ENCODE data around the gene GAPDH. TPM values are rescaled to one million over a fixed set of nuclear protein-coding genes. Genes with fewer than 3 reads are reported as not detected.
"Not testable (repeated sequence)": the region's sequence is repeated elsewhere in the genome, so short reads cannot be mapped to it uniquely, and the experiment has no call there.

Gene GAPDH
- polyA plus RNA-seq, 4 donors: 1,941 to 2,047 (median 1,998) TPM

DNA sequence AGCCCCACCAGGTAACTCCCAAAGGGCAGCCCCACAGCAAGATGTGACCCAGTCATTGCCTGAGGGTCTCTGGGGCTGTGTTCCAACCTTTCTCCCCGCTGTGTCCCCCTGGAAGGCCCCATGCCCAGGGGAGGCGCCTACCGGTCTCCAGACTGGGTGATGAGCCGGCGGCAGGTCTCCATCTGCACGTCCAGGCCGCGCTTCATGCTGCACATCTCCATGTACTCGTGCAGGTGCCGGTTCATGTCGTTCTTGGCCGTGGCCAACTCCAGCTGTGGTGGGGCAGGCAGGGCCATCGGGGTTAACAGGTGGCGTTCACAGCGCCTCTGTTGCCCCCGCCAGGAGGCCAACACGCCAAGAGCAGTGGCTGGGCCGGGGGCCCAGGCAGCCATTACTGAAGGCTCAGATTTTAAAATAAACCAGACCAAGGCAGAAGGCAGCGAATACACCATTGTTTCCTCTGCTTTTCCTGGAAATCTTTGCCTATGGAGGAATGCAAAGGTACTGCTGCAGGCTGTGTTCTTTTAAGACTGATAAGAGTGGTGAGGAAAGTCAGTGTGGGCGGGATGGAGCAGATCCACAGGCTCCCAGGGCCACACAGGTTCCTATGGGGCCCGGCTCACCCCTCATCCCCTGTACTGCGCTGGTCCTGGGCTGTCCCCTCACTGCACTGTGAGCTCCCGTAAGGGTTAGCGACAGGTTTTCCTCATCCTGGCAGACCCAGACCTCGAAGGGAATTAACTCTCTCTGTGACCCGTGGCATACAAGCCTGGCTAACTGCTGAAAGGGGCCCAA, 7.3 kb downstream of the GAPDH start:
- no peak for DNase-seq (ENCODE audit: low read depth in 4 of 4, low spot score in 2 of 4)

DNA sequence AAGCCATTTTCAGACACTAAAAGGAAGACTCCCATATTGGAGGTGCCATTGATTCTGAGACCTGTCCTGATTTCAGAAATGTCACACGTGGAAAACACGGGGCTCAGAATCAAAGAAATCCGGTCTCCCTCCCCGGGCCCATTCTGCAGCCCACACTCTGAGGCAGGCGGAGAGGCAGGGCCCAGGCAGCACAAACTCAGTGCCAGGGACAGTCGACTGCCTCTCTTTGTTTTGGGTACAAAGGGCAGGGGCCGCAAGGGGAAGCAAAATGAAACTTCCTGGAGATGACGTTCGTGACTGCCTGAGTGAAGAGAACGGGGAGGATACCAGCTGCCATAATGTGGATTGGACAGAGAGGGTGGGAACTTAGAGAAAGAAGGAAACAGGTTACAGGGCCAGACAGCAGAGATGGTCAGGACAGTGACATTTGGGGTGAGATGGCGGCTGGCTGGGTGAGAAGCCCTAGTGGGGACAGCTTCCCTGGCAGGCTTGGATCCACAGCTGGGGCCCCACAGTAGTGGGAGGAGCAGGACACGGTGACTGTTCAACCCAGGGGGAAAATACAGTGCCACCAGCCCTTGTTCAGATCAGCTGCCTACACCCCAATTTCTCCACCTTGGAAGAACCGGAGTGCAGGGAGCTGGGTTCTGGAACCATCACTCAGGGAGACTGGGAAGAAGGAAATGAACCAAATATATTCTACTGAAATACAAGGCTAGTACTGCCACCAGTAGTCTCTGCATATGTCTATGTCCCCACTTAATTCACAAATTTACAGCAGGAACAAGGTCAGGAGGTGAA, 8.1 kb downstream of the GAPDH start:
- no peak for DNase-seq (ENCODE audit: low read depth in 4 of 4, low spot score in 2 of 4)

DNA sequence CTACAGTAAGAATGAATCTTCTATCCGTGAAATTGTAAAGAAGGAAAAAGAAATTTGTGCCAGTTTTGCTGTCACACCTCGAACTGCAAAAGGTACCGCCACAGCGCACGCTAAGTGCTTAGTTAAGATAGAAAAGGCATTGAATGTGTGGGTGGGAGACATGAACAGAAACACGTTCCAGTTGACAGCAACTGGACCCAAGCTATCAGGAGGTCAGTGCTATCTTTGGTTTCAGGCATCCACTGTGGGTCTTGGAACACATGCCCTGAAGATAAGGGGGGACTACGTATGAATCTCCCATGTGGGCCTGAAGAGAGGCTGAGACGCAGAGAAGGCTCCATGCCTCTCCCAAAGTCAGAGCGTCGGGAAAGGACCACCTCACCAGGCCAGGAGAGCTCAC, 11.7 kb downstream of the GAPDH start:
- no peak for DNase-seq (ENCODE audit: low read depth in 4 of 4, low spot score in 2 of 4)

DNA sequence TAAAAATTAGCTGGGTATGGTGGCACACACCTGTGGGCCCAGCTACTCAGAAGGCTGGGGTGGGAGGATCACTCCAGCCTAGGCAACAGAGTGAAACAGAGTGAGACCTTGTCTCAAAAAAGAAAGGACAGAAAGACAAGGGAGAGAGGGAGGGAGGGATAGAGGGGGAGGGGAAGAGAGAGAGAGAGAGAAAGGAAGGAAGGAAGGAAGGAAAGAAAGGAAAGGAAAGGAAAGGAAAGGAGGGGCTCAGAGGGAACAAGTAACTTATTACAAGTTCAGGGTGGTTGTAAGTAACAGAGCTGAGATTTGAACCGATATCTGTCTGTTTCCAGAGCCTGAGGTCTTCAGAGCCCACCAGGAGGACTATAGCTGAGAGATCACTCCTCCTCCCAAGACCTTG, 13.2 kb downstream of the GAPDH start:
- no peak for DNase-seq (ENCODE audit: low read depth in 4 of 4, low spot score in 2 of 4)

DNA sequence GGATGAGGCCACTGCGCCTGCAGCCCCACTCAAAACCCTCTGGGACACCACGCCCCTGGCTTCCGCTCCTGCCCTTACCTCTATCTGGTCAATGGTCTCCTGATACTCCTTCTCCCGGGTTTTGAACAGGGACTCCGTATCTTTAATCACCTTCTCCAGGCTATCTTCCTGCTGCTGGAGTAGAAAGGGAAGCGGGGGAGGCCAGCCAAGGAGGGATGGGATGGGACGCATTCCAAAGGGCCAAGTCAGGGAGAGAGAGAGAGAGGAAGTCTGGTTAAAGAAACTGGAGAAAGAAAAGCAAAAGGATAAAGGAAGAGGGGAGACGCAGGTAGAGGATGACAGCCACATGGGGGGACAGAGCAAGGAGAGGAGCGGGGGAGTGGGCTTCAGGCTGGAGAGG, 13.7 kb downstream of the GAPDH start:
- DNase-seq (ENCODE audit: low read depth in 4 of 4, low spot score in 2 of 4): no peak

DNA sequence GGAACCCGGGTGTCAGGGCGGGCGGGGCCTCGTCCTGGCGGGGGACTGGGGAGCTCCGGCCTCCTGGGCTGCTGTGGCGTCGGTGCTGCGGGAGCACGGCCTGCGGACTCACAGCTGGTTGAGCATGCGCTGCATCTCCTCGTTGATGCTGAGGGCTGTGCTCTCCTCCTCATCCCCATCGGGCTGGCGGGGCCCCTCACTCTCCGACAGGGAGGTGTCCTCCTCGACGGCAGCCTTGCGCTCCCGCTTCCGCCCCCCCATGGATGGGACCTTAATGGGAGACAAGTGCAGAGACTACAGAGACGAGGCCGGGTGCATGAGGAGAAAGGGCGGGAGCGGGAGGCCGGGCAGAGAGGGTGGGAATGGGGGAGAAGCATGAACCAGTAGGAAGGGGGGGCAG, 14.2 kb downstream of the GAPDH start:
- DNase-seq (ENCODE audit: low read depth in 4 of 4, low spot score in 2 of 4): no peak

DNA sequence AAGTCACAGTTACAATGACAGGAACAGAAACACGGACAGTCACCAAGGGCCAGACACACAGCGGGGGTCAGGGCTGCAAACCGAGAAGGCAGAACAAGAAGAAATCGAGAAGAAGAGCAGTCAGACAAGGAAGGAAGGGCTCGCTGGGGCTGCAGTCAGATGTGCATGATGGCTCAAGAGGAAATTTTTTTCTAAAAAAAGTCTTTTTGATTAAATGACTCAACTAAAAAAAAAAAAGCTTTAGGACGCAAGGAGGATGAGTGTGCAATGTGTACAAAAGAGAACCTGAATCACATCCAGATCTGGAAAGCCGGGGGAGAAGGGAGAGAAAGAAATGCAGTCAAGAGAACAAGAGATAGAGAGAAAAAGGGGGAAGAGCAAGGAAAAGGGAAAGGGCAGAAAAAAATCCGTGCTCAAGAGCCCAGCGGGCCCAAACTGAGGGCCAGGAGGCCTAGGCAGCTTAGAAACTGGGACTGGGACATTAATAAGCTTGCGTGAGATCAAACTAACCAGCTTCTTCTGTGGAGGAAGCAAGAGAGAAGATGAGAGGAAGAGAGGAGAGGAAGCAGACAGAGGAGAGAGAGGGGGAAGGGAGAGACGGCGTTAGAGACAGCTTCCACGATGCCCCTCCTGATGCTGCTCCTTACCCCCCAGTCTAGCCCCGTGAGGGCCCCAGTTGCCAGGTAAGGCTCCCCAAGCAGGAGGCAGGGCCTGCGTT, 14.8 kb downstream of the GAPDH start:
- no peak for DNase-seq (ENCODE audit: low read depth in 4 of 4, low spot score in 2 of 4)

DNA sequence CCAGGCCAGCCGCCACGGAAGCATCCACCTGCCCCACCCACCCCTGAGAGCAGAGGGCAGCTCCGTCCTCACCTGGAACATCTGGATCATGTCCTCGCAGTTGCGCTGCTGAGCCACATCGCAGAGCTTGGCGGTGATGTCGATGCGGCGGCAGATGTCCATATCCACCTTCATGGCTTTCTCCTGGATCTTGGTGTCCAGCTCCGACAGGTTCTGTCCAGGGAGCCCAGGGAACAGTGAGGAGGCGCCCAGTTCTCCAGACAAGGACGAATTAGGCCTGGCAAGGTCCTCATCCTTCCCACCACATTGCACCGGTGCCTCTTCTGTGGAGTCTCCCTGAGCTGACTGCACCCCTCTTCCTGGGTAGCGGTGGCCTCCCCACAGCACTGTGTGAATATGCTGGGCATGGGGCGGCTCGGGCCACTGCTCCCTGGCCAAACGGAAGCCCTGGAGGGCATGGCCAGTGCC, 15.4 kb downstream of the GAPDH start:
- no peak for DNase-seq (ENCODE audit: low read depth in 4 of 4, low spot score in 2 of 4)

DNA sequence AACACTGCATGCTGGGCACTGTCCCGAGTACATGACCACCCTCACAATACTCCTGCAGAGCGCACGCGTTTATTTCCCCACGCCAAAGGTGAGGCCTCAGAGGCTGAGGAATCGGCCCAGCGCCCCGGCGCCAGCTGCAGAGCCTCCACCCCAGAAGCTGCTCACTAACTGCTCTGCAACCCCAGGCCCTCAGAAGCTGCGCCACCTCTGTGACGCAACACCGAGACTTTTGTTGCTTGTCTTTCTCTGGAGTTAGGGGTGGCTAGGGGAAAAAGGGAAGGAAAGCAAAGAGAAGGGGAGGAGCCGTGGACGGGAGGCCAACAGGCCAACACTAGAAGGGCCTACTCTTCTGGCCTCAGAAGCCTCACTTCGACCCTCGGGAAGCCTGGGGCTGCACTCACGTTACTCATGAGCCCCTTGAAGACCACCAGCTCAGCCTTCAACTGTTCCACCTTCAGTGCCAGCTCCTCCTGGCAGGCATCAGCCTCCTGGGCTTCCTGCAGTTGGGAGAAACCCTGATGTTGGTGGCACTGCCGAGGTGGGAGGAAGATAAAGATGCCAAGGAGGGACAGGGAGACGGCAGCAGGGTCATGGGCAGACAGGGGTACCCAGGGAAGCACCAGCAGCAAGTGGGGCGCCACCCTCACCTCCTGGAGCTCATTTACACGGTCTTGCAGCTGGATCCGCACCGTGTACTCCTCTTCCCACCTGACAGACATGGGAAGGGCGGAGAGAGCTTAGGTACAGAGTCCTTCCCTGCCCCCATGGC, 16.2 kb downstream of the GAPDH start:
- DNase-seq (ENCODE audit: low read depth in 4 of 4, low spot score in 2 of 4): no peak

DNA sequence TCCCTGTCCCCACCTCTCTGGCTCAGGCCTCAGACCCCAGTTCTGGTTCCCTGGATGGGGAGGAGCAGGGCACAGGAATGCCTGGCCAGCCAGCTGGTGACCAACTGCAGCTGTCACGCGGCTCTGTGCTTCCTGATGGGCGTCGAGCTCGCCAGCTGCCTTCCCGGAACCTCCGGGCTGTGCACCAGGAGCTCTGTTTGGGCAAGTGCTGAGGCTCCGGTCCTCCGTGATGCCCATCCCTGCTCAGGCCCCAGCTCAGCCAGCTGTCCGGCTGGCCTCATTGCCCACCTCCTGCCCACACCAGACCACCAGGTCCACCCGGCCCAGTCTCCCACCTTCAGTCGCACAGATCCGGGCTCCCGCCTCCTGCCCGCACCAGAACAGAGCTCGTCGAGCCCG, 16.7 kb downstream of the GAPDH start:
- no peak for DNase-seq (ENCODE audit: low read depth in 4 of 4, low spot score in 2 of 4)

DNA sequence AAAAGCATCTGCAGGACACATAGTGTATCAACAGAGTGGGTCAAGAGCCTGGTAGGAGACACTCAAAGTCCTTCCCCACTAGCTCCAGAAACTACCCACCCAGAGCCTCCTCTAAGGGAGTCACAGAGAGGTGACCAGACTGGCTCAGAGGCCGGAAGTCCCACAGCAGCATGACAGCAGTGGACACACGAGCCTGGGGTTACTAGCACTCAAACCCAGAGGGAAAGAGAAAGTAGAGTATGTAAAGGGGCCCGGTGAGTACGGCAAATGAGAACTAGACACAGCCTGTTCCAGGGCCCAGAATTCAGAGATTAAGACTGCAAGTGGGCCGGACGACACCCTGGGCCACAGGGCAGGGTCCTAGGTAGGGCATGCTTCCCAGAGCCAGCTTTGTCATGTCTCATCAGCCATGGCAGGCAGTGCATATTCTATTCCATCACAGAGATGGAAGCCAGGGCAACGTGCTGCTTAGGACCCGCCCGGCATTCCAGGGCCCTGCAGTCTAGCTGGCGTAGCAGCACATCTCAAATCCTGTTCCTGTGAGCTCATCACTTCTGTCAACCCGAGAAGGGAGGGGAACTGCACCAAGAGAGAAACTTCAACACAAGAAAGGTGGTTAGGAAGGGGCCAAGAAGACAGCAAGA, 17.3 kb downstream of the GAPDH start:
- no peak for DNase-seq (ENCODE audit: low read depth in 4 of 4, low spot score in 2 of 4)

DNA sequence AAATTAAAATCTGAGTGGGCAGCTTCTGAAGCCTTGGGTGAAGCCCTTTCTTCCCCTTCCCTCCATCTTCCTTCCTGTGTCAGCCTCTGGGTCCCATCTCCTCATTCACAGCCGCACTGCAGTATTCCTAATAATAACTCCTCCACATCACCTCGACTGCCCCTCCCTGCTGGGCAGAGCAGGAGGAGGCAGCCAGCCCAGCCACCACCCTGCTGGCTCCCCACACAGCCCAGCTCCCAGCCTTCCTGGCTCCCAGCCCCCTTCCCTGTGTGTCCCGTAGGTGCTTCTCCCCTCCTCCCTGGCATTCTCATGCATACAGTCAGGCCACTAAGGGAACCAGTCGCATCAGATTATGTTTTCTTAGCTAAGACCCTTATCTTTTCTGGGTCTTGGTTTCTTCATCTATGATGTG, 17.8 kb downstream of the GAPDH start:
- no peak for DNase-seq (ENCODE audit: low read depth in 4 of 4, low spot score in 2 of 4)

DNA sequence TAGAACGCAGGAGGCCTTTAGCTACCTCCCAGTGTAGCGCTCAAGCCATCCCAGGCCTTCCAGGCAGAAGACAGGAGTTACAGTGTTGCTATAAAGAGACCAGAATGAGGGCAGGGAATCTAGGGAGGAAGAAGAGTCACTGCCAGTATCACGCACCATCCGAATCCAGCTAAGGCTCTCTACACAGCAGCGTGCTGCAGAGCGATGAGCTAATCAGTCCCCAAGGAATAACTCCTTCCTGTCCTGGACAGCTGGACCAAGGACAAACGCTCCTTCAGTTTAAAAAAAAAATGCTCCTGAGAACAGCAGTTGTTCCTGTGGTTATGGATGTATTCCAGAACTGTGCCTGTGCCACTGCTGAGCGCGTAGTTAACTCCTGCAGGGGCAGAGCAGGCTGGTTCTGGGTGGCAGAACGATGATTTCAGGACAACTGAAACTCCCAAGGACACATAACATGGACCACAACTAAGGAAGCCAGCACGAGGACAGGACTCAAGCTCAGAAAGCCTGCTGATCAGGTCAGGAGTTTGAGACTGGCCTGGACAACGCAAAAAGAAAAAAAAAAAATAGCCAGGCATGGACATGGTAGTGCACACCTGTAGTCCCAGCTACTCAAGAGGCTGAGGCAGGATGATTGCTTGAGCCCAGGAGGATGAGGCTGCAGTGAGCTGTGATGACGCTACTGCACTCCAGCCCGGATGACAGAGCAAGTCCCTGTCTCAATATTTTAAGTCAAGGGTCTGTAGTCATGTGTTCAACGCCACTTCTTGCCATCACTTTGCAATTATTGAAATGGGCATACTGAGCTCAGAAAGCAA, 18.9 kb downstream of the GAPDH start:
- DNase-seq (ENCODE audit: low read depth in 4 of 4, low spot score in 2 of 4): no peak

DNA sequence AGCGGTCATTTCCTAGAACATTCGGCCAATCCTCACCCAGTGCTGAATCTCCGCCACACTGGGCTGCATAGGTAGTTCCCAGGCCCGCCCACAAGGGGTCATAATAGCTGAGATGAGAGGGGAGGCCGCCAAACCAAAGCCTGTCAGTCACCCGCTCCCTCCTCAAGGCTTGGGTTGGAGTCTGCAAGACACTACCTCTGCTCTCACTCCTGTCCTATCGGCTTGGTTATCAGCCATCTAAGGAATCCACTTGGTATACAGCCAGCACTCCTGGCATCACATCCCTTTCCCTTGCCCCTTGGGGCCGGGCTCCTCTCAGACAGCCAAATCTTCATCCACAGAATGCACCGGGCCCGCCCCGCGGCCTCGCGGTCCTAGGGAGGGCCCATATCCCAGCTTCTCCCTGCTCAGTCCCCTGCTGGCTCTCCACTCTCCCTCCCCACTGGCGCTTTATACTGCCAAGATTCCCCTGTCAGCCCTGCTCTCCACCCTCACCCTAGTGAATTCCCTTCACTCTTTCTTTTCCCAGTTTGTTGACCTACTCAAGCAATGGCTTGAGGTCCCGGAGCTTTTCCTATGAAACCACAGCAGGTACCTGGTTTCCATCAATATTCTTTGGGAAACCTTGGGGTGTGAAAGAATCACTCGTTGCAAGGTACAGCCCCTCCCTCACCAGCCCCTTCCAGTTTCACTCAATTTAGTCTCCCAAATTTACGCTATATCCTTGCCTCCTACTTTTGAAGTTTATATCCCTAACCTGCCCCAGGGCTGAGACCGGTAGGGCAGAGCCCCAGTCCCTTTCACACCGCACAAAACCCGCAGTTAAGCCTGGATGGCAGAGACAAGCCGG, 20.1 kb downstream of the GAPDH start:
- no peak for DNase-seq (ENCODE audit: low read depth in 4 of 4, low spot score in 2 of 4)

DNA sequence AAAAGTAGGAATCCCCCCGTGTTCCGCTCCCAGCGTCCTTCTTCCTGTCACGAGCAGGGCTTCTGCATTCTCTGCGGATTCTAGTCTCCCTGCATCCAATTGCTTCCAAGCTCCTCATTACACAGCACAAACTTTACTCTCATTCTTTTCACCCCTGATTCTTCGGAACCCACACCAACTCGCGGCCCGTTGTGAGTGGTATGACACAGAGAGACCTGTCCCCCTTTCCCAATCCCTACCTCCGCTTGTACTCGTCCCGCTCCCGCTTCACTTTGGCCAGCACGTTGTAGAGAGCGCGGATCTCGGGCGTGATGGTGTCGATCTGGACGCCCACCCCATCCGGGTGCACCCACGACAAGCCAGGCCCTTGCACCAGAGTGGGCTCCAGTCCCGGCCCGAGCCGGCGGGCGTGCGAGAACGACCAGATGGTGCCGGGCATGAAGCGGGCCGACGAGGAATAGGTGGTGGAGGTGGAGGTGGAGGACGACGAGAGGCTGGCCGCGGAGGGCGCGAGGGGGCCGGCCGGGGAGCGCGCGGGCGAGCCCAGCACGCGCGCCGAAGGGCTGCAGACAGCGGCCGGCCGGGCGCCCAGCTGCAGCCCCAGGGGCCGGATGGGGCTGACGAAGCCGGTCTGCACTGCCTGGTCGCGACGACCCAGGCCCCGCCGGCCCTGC, 20.8 kb downstream of the GAPDH start:
- DNase-seq (ENCODE audit: low read depth in 4 of 4, low spot score in 2 of 4): no peak

DNA sequence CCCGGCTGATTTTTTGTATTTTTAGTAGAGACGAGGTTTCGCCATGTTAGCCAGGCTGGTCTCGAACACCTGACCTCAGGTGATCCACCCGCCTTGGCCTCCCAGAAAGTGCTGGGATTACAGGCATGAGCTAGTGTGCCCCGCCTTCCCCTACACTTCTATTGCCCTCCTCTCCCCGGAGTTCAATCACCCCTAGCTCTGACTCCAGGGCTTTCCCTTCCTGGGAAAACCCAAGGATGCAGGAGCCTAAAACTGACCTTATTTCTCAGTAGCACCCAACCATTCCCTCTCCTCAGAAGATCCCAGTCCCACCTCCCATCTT, 22.1 kb downstream of the GAPDH start:
- DNase-seq (ENCODE audit: low read depth in 4 of 4, low spot score in 2 of 4): not testable (repeated sequence)

DNA sequence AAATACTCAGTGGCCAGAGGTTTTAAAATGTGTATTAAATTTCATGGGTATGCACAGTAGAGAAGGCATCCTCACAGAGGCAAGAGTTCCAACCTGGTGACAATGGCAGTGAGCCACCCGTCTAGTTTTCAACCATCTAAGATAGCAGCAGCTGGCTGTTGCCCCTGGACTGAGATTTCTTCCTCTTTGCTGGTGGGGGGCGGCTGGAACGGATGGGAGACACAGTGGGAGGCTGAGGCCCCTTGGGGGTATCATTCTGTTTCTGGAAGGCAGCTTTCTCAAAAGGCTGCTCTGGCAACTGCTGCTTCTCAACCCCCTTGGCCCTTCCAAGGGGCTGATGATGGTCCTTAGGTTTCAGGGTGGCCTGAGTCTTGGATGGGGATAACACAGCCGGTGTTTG, 22.5 kb downstream of the GAPDH start:
- DNase-seq (ENCODE audit: low read depth in 4 of 4, low spot score in 2 of 4): no peak
